HS-5 (cell line): ENCODE measurements around the gene AGAP1.

ENCODE experiments used
- DNase-seq: peaks from one replicate; pipeline ENCODE4 v3.0.0-alpha.2; 2012; ENCODE audit warnings: low read depth

Gene AGAP1

DNA sequence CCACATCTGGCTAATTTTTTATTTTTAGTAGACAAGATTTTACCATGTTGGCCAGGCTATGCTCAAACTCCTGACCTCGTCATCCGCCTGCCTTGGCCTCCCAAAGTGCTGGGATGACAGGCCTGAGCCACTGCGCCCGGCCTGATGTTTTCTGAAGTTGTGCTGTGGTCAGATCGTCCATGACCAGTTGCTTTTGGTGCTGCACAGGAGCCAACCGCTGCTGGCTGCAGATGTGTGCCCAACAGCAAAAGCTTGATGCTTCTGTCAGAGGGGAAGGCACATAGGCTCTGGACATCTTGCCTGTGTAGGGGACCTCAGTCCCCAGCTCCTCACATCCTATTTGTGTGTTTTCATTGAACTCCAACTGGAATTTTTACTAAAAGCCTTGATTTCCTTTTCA, 218.3 kb downstream of the AGAP1 start:
- no peak for DNase-seq

DNA sequence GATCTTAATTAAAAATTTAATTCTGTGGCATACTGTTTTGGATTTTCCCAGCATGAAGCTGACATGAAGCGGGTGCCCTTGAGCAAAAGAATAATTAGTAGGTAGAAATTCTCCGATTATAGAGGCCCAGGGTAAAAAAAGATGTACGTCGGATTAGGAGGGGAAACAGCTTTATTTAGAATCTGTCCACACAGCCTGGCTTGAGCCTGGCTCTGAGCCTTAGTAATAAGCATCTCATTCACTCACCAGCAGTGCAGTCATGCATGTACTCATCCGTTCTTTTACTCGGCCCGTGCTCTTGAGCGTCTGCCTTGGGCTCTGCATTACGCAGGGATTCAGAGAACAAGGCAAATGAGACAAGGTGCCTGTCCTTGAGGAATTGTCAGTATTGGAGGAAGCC, 219.3 kb downstream of the AGAP1 start:
- DNase-seq = no peak

DNA sequence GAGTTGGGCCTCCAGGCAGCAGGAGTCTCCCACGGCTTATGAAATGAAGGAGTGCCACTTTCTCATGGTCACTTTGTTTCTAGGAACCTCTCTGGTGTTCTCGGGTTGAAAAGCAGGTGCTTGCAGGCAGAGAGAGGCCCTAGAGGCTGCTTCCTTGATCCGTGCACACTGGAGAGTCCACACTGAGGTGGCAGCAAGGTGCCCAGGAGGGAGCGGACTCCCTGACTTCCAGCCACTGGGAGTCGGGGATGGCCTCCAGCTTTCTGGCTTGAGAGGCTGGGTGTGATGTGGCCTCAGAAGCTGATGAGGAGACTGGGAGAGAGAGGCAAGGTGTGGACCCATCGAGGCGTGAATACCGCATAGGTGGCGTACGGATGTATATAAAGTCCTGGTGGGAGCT, 221.8 kb downstream of the AGAP1 start:
- DNase-seq = no peak

DNA sequence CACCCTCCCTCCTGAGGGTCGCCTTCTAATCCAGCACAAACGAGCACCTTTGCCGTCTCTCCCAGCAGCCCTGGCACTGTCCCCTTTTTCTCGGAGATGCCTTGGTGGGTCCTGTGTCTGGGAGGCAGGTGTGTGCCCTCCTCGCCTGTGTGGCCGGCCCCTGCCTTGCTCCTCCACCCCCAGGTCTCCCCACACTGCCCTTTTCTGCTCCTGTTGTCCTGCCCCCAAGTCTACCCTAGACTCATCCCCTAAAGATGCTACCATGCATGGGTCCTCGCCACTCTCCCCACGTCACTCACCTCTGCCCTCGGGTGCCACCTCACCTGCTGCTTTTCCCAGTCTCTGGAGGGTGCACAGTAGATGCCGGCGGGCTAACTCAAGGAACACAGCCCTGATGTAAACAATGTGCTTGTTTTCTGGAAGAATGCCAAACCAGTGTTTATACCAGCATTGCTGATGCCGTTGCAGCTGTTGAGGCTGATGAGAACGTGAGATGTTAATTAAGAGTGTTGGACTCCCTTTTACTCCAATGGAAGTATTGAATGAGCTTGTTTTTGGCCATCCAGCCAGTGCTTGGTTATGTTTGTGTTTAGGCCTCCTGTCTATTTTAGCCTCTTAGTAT, 223.1 kb downstream of the AGAP1 start:
- DNase-seq = no peak

DNA sequence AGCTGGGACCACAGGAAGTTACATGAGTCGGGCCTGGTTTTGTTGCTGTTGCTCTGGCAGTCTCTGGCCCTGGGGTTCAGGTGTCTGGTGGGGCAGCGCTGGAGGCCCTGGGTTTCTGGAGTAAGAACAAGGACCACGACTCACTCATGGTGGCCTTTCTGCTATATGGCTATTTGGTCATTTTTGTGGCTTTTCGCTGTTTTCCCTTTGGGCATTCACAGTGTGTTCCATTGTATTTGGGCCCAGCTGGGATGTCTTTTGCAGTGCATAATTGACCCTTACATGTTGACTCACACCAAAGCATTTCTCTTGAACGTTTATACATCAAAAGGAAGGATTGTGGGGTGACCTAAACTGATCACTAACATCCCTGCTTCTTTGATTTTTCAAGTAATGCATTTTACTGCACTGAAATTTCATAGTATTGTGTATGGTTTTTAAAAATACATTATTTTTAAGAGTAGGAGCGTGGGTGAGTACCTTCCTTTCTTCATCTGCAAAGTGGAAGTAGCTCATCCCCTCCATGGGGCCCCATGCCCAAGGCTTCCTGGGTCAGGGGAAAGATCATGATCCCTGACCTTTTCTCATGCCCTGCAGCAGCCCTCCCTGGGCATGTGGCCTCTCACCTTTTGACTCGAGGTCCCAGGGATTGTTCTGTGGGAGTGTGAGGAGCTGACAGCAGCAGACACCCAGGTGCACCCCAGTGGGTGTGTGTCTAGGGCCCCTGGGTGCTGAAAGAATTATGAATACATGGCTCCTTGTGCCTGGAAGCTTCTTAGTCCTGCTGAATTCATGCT, 225.5 kb downstream of the AGAP1 start:
- DNase-seq = no peak

DNA sequence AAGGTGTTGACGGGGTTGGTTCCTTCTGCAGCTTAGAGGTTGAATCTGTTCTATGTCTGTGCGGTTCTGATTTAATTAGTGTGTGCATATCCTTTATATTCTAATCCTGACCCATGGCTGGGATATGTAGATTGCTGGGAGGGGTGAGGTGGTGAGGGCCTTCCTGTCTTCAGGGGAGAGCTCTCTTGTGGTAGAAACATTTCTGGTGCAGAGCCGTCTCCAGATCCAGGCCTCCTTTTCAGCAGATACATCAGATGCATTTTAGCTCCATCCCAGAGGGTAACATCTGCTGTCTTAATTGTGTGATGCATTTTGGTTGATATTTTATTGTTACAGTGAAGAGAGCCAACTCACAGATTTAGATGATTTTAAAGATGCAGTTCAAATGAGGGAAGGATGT, 227.8 kb downstream of the AGAP1 start:
- DNase-seq = no peak

DNA sequence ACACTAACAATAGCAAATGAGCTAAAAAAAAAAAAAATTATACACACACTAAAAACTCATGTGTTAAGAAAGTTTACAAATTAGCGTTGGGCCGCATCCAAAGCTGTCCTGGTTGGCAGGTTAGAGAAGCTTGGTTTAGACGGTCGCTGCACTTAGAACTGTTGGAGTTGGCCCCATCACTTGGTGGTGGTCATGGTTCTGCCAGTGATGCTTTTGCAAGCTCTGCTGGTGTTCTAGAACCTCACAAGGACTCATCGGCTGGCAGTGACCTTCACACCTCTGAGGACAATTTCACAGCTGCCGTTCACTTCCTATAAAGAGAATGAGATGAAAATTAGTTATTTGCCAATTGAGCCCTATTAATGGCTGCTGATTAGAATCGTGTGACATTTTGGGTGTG, 229.0 kb downstream of the AGAP1 start:
- no peak for DNase-seq

DNA sequence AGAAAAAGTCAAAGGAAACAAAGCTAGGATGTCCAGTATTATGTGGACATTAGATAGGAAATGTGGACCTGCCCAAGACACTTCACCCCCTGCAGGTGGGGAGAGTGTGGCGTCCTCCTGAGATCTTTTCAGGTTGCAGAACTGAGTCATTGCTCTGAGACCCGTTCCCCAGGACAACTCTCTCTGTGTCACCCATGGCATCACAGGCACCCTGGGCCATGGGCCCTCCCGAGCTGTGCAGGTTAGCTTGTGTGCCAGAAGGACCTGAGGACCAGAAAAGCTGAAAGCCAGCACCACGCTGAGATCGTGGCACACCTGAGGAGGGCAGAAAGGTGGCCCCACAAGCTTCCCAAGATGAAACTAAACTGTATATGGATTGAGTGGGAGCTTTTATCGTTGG, 229.5 kb downstream of the AGAP1 start:
- no peak for DNase-seq

DNA sequence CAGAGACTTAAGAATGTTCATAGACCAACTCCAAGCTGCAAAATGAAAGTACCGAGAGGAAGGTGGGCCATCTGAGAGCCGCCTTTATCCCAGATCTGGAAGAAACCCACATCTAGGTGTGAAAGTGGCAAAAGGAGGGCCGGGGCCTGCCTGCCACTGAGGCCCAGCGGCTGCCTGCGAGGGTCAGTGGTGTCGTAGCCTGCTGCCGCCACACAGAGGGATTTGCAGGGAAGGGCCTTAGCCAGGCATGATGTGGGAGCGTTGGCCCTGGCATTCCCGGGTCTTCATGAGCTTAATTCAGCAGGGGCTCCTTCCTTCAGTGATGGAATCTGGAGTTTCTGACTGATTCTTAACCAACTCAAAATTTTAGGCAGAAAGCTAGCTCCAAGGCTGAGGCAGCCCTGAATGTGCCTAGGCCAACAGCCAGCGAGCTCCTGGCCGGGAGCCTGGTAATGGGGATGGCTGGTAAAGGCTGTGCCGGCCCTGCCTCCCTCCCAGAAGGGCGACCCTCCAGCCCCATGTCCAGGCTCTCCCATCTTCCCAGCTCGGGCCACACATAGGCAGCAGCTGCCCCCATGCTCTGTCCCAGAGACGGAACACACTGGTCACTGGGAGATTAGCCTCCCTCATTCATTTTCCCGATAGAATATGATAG, 230.1 kb downstream of the AGAP1 start:
- no peak for DNase-seq

DNA sequence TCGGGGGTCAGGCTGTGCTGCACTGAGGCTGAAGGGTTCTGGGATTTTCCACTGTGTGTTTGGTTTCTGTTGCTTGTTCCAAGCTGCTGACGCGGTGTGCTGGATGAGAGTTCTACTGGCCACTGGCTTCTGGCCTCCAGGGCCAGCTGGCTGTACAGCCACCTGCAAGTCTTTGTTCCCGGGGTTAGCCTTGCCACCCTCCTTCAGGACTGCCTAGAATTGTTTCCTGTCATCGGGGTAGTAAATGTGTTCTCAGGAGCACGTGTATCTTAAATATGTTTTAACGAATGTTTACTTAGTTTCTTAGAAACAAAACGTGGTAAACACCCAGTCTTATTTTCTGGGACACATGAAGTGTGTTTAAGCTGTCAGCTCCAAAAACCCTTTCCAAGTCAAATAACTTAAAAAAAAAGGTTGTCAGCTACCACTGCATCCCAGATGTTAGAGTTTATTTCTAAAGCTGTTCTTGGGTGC, 231.2 kb downstream of the AGAP1 start:
- no peak for DNase-seq

DNA sequence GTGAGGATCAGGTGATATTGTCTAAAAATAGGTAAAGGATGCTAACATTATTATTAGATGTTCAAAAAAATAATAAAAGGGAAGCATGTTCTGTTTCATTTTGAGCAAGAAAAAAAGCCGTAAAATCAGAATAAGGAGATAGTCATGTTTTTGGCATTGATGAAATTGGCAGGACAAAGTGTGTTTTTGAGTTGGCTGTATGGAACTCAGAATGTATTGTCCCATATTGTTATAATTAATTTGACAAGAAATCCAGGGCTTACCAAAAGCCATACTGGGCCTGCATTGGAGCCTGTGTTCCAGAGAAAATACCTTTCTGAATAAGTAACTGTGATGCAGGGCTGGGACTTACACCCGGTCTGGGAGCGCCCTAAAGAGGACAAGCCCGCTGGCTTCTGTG, 232.0 kb downstream of the AGAP1 start:
- DNase-seq = no peak

DNA sequence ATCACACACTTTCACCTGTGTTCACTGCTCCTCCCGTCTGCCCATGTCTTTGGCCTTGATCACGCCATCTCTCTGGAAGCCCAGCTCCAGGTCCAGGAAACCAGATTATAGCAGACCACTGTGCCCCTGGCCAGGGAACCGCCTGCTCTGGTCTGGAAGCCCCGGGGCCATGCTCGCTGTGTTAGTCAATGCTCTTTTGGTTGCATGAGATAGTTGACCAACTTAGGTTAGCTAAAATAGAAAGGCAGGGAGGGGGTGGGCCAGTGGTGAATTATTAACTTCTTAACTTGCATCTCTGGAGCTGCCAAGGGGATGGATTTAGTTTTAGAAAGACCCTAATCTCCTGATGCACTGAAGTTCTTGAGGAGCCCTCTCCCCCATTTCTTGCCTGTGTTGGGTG, 232.7 kb downstream of the AGAP1 start:
- DNase-seq = no peak

DNA sequence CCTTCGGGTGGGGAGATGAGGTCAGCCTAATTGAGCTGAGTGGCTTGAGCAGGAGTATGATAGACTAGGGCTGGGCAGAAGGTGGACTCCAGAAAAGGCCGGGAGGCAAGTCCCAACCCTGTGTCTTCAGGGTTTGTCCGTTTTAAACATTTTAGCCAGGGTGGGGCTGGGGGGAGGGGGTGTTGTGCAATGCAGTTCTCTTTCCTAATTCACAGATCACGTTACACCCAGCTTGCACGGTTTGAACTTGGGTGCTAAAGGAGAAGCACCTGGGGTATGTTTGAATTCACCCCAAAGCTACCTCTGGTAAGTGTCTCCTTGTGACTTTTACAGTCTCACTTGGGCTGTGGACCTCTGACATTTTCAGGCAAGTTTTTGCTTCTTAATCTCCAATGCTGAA, 233.3 kb downstream of the AGAP1 start:
- no peak for DNase-seq

DNA sequence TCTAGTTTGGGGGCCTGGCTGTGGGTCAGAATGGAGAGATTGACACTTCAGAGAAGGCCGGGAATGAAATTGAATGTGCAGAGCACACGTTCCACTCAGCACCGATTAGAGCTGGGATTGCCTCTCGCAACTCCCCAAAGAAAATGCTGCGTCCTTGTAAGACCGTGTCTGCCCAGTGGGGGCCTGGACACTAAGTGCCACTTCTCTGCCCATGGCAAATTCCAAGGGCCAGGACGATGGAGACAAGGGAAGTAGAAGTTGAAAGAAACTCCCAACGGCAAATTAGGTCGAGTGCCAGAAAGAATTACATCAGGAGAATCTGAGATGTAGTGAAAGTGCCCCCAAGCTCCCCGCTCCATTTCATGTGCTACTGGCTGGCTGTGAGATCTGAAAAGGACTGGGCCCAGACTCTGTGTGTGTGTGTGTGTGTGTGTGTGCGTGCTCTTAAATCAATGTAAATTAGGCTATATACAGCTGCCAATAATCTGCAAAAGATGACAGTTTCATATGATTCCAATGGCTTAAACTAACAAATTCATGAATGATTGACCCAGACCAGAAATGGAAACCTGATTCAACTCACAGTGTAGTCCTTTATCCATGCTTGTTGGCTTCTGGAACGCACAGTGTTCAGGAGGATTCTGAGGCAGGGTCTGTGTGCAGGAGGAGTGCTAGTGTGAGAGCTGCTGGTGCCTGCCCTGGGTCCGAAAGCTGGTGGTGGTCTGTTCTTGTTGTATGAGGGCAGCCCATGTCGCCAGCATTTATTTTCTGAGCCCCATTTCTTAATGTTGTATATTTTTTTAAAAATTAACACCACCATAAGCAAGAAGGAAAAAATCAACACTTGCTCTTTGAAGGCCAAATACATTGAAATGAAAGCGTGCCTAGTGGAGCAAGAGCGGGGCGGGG, 234.3 kb downstream of the AGAP1 start:
- no peak for DNase-seq

DNA sequence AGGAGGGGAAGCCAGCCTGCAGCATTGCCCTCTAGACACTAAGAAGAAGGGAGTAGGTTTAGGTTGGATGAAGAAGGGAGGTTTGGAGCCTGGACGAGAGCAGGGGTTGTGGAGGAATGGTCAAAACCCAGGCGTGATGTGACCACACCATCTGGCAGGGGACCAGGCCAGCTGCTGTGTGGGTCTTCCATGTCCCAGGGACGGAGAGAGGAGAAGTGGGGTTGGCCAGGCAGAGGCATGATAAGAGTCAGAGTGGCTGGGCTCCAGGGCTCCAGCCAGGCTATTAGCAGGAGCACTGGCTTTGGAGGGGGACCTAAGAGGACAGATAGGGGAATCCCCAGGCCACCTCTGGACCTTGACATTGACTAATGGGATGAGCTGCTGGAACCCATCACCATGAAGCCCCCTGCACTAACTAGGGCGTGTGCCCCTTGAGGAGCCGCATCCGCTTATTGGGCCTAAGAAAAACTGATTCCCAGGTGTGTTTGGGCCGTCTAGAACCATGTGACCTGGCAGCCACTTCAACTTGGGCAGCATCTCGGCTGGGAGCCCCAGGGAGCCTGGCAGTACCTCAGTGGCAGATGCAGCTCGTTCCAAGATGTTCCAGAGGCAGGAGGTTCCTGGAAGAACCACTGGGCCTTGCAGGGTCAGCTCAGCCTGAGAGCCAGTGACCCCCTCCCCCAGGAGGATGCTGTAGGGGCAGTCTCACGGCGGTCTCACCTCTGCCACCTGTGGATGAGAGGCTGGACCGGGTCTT, 235.1 kb downstream of the AGAP1 start:
- DNase-seq = no peak

DNA sequence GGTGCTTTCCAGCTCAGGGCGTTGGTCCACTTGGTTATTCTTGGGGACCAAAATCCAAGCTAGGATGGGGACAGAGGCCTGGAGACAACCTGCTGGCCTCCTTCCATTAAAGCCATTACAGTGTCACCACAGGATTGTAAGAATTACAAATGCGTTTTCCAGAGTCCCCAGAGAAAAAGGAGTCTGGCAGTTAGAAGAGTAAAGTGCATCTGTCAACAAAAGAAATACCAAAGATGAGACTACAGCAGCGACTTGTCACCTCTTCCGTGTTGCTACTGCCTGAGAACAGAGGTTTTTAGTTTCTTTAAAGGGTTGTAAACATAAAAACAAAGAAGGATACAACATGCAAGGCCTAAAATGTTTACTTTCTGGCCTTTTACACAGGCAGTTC, 235.7 kb downstream of the AGAP1 start:
- DNase-seq = no peak

DNA sequence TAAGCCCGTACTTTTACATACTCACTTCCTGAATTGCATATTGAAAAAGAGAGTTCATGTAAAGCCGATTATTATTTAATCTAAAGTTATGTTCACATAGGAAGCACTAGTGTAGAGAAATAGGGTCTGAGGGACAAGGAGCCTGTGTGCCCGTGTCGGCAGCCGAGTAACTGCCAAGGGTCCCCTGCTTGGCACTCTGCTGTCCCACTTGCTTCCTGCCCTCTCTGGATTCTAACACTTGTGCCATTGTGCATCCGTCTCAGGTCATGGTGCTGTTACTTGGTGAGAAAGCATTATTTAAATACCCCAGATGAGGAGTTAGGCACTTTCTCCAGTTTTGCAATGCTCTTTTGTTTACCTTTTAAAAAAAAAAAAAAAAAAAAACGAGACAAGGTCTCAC, 236.3 kb downstream of the AGAP1 start:
- no peak for DNase-seq

DNA sequence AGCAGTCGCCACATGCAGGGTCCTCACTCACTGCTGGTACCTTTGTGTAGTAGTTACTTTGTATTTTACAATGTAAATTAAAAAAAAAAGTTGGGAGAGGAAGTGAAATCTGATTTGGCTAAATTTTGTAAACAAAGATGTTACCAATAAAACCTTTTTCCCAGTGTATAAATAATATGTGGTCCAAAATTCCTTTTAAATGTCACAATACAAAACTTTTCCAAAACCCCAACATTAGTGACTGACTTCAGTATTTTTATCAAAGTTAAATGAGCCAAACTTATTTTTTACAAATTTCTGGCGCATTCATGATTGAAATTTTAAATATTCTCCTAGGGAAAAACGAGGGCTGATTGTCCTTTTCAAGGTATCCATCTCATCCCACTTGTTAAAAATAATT, 239.9 kb downstream of the AGAP1 start:
- no peak for DNase-seq

DNA sequence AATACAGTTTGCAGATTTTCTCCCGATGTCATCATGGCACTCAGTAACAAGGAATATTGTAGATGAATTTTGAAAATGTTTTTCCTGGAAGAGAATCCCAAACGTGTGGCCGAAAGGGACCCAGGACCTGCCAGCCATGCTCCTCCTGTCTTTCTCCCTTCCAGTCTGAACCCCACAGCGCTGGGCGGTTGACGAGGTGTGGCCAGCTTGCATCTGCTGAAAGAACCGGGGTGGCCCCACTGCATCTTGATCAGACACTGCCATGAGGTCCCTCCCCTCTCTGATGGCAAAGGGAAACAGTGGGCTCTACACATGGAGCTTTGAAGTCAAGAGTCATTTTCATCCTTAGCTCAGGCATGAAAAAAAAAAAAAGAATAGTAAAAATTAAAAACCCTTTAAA, 240.3 kb downstream of the AGAP1 start:
- DNase-seq = no peak

DNA sequence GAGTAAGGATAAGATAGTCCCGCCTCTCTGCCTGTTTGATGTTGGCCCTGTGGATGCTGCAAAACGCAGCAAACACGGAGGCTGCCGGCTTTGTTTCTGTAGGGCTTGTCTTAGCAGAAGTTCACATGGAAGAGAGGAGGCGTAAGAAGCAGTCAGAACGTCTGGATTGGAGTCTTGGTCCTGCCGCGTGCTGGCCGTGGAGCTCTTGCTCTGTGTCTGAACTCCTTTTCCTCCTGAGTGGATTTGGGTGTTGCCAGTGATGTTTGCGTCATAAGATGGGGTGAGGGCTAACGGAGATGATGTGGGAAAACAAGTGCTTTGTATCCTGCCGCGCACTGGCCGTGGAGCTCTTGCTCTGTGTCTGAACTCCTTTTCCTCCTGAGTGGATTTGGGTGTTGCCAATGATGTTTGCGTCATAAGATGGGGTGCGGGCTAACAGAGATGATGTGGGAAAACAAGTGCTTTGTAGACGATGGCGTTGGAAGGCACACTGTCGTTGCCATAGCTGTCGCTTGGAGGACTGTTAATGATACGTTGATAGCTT, 240.9 kb downstream of the AGAP1 start:
- DNase-seq = no peak

DNA sequence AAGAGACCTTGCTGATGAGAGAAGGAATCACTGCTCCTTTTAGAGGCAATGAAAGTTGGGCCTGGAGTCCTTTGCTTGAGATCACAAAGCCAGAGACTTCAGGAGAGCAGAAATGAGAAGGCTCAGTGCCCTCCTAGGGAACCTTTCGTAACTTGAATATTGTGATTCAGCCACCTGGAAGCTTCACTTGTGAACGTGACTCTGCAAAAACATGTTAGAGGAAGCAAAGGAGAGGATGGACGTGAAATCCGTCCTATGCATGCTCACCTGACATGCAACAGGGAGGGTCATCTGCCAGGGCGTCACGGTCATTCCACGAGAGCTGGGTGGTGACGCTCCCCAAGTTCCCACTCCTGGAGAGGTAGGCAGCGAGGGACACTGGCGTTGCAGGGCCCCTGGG, 243.6 kb downstream of the AGAP1 start:
- DNase-seq = no peak
